CD4-positive, alpha-beta T cell treated with Interleukin-10 for 1 hour (primary cell): ENCODE measurements around the gene AHNAK2.
"Not testable (repeated sequence)": the region's sequence is repeated elsewhere in the genome, so short reads cannot be mapped to it uniquely, and the experiment has no call there.

Source experiments
- DNase-seq: peaks from one replicate; pipeline ENCODE4 v3.0.0-alpha.2; 2020

Gene AHNAK2

GRCh38 chr14:104971447-104972240 is 6.5 kb downstream of the AHNAK2 start:
- DNase-seq, result no peak

GRCh38 chr14:104970231-104971068 is 7.7 kb downstream of the AHNAK2 start:
- no peak for DNase-seq

- DNase-seq, result no peak
Measured at GRCh38 chr14:104969741-104970230, 8.4 kb downstream of the AHNAK2 start.

- no peak for DNase-seq
Measured at GRCh38 chr14:104968541-104969401, 9.4 kb downstream of the AHNAK2 start.

- DNase-seq, result no peak
Measured at GRCh38 chr14:104968153-104968527, 10.0 kb downstream of the AHNAK2 start.

GRCh38 chr14:104967386-104968152 is 10.6 kb downstream of the AHNAK2 start:
- no peak for DNase-seq

- no peak for DNase-seq
Measured at GRCh38 chr14:104966981-104967385, 11.2 kb downstream of the AHNAK2 start.

GRCh38 chr14:104966261-104966865 is 11.8 kb downstream of the AHNAK2 start:
- DNase-seq, result no peak

- DNase-seq, result no peak
Measured at GRCh38 chr14:104965561-104966231, 12.5 kb downstream of the AHNAK2 start.

GRCh38 chr14:104964546-104964945 is 13.6 kb downstream of the AHNAK2 start:
- no peak for DNase-seq

GRCh38 chr14:104957146-104958113 is 20.7 kb downstream of the AHNAK2 start:
- no peak for DNase-seq

GRCh38 chr14:104956290-104956890 is 21.8 kb downstream of the AHNAK2 start:
- DNase-seq, result no peak

- DNase-seq, result no peak
Measured at GRCh38 chr14:104955396-104955770, 22.8 kb downstream of the AHNAK2 start.

GRCh38 chr14:104954746-104955395 is 23.3 kb downstream of the AHNAK2 start:
- DNase-seq, result no peak

GRCh38 chr14:104953896-104954656 is 24.1 kb downstream of the AHNAK2 start:
- DNase-seq, result no peak

- no peak for DNase-seq
Measured at GRCh38 chr14:104953097-104953496, 25.1 kb downstream of the AHNAK2 start.

- not testable (repeated sequence) for DNase-seq
Measured at GRCh38 chr14:104951863-104952657, 26.1 kb downstream of the AHNAK2 start.
